HG03565 (cell line): ENCODE data around the gene DNAH5.

Experiments used
- ATAC-seq: cut with Tn5 transposase; IDR thresholded peaks from one replicate; pipeline ENCODE4 v1.9.1; 2021; ENCODE audit warnings: mild to moderate bottlenecking, moderate library complexity; ENCODE audit not compliant: unreplicated experiment

Gene DNAH5

DNA sequence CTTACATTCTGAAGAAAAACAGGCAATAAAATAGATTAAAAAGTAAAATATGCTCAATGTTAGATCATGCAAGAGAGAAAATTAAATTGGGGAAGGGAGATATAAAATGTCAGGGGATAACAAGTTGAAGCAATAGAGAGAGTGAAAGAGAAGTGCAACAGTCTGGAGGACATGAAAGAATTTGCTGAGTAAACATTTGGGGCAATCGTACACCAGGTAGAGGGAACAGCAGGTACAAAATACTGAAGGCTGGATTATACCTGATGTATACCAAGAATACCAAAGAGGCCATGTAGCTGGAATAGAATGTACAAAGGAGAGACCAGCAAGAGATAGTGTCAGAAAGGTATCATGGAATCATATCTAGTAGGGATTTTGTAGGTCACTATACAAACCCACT lies 300.8 kb downstream of the DNAH5 start:
- ATAC-seq = no peak

DNA sequence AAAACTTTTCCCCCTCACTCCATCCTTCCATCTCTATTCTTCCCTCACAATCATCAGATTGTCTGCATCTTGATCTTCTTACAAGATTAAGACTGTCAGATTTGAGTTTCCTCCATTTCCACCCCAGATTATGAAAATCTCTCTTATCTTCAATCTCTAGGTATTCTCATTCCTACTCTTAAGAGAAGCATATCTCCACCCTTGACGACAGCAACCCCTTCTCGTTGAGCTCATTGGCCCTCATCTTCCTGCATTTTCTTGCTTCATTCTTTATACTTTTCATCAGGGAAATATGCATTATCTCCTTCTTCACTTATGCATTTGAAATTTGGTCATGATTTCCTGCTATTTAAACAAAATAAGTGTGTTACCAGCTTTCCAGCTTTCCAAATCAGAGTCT lies 301.3 kb downstream of the DNAH5 start:
- no peak for ATAC-seq
